Retinal pigment epithelial cell (primary cell): Measurements from ENCODE around the gene SHISA7.

Experiments used
- DNase-seq: peaks from one replicate; pipeline ENCODE4 v3.0.0-alpha.2; 2010; ENCODE audit warnings: low read depth
- H3K4me3 ChIP-seq: 2 replicates; pipeline ENCODE4 v1.5.1; 2011; ENCODE audit warnings: mild to moderate bottlenecking, low read length, control low read depth, moderate library complexity
- CTCF ChIP-seq: conservative IDR thresholded peaks from 2 replicates; pipeline ENCODE4 v1.5.1; 2011; ENCODE audit warnings: low read depth, low read length, control low read depth, inconsistent platforms

Gene SHISA7

GRCh38 chr19:55455576-55456235 is 12.6 kb upstream of the SHISA7 start:
- no peak overlapping the region for H3K4me3 ChIP-seq
- no peak for TF ChIP-seq CTCF
- DNase-seq, result no peak

GRCh38 chr19:55454787-55455243 is 11.7 kb upstream of the SHISA7 start:
- no peak for DNase-seq
- H3K4me3 ChIP-seq, result no peak overlapping the region
- TF ChIP-seq CTCF, result peak; percentile 84

GRCh38 chr19:55453511-55454260 is 10.6 kb upstream of the SHISA7 start:
- no peak for TF ChIP-seq CTCF
- H3K4me3 ChIP-seq, result no peak overlapping the region

GRCh38 chr19:55452749-55453346 is 9.7 kb upstream of the SHISA7 start:
- no peak overlapping the region for H3K4me3 ChIP-seq
- no peak for DNase-seq
- TF ChIP-seq CTCF, result no peak

More at GRCh38 chr19:55453511-55454260, 10.6 kb upstream of the SHISA7 start:
- DNase-seq, result no peak

- peak overlapping the region; percentile 4 for H3K4me3 ChIP-seq
- DNase-seq, result no peak
- TF ChIP-seq CTCF, result no peak
These were observed 9.1 kb upstream of the SHISA7 start for GRCh38 chr19:55451965-55452748.

GRCh38 chr19:55451163-55451964 is 8.3 kb upstream of the SHISA7 start:
- no peak overlapping the region for H3K4me3 ChIP-seq
- no peak for DNase-seq
- no peak for TF ChIP-seq CTCF
